ENCODE results near the gene LARP4B. TPM values are rescaled to one million over a fixed set of nuclear protein-coding genes. Genes with fewer than 3 reads are reported as not detected.

LARP4B gene
- total RNA-seq, 1 donor from 2014 or later, result 78.9 TPM

- ATAC-seq, result no peak
Measured at GRCh38 chr10:865924-866576, 65.5 kb downstream of the LARP4B start.

- ATAC-seq, result no peak
Measured at GRCh38 chr10:865257-865656, 66.2 kb downstream of the LARP4B start.

- no peak for ATAC-seq
Measured at GRCh38 chr10:860519-860918, 71.0 kb downstream of the LARP4B start.

GRCh38 chr10:856416-857157, 74.9 kb downstream of the LARP4B start:
- ATAC-seq, result peak; percentile 8

- ATAC-seq, result no peak
Measured at GRCh38 chr10:855671-856070, 75.8 kb downstream of the LARP4B start.

- ATAC-seq, result no peak
Measured at GRCh38 chr10:855079-855478, 76.4 kb downstream of the LARP4B start.

GRCh38 chr10:853017-853416, 78.5 kb downstream of the LARP4B start:
- ATAC-seq, result no peak

- ATAC-seq, result no peak
Measured at GRCh38 chr10:852386-852785, 79.1 kb downstream of the LARP4B start.

- no peak for ATAC-seq
Measured at GRCh38 chr10:851901-852300, 79.6 kb downstream of the LARP4B start.

GRCh38 chr10:850093-850492, 81.4 kb downstream of the LARP4B start:
- no peak for ATAC-seq

- ATAC-seq, result no peak
Measured at GRCh38 chr10:847868-848267, 83.6 kb downstream of the LARP4B start.

GRCh38 chr10:846126-846685, 85.3 kb downstream of the LARP4B start:
- ATAC-seq, result no peak

- ATAC-seq, result no peak
Measured at GRCh38 chr10:845526-845925, 86.0 kb downstream of the LARP4B start.

GRCh38 chr10:844552-844951, 87.0 kb downstream of the LARP4B start:
- ATAC-seq, result no peak

- ATAC-seq, result no peak
Measured at GRCh38 chr10:843703-844102, 87.8 kb downstream of the LARP4B start.

- no peak for ATAC-seq
Measured at GRCh38 chr10:842795-843194, 88.7 kb downstream of the LARP4B start.

- ATAC-seq, result no peak
Measured at GRCh38 chr10:841535-841934, 90.0 kb downstream of the LARP4B start.

- no peak for ATAC-seq
Measured at GRCh38 chr10:839550-840205, 91.8 kb downstream of the LARP4B start.

- ATAC-seq, result no peak
Measured at GRCh38 chr10:836782-837181, 94.7 kb downstream of the LARP4B start.

- ATAC-seq, result no peak
Measured at GRCh38 chr10:834493-834892, 97.0 kb downstream of the LARP4B start.

- no peak for ATAC-seq
Measured at GRCh38 chr10:829241-829640, 102.3 kb downstream of the LARP4B start.

- no peak for ATAC-seq
Measured at GRCh38 chr10:828191-828590, 103.3 kb downstream of the LARP4B start.

GRCh38 chr10:824946-825345, 106.6 kb downstream of the LARP4B start:
- peak; percentile 27 for ATAC-seq

- ATAC-seq, result peak; percentile 55
Measured at GRCh38 chr10:824497-824896, 107.0 kb downstream of the LARP4B start.
